Stomach smooth muscle (tissue), 2 donors: ENCODE results near the gene KIF5C.

Experiments
- H3K27ac ChIP-seq: one replicate; pipeline ENCODE4 v1.7.0; 2013; ENCODE audit warnings: mild to moderate bottlenecking, low read length, inconsistent platforms
- H3K27me3 ChIP-seq, 2 donors: one replicate each; pipeline ENCODE4 v1.7.0; 2013; ENCODE audit warnings: low read length in 2 of 2; ENCODE audit not compliant: insufficient read depth in 2 of 2, control insufficient read depth in 1 of 2
- H3K36me3 ChIP-seq, 2 donors: one replicate each; pipeline ENCODE4 v1.7.0; 2013; ENCODE audit warnings: low read length in 2 of 2; ENCODE audit not compliant: control insufficient read depth in 2 of 2, insufficient read depth in 2 of 2
- H3K4me1 ChIP-seq: one replicate; pipeline ENCODE4 v1.7.0; 2013; ENCODE audit warnings: low read length; ENCODE audit not compliant: control insufficient read depth, insufficient read depth
- H3K4me3 ChIP-seq, 2 donors: one replicate each; pipeline ENCODE4 v1.7.0; 2013; ENCODE audit warnings: low read length in 2 of 2
- H3K9ac ChIP-seq, 2 donors: one replicate each; pipeline ENCODE4 v1.7.0; 2013; ENCODE audit warnings: low read length in 2 of 2, mild to moderate bottlenecking in 1 of 2
- H3K9me3 ChIP-seq, 2 donors: one replicate each; pipeline ENCODE4 v1.7.0; 2013; ENCODE audit warnings: low read length in 2 of 2; ENCODE audit not compliant: control insufficient read depth in 2 of 2
- donor health status: healthy.
- donor health status: Pancreatic carcinoma.

KIF5C gene

DNA sequence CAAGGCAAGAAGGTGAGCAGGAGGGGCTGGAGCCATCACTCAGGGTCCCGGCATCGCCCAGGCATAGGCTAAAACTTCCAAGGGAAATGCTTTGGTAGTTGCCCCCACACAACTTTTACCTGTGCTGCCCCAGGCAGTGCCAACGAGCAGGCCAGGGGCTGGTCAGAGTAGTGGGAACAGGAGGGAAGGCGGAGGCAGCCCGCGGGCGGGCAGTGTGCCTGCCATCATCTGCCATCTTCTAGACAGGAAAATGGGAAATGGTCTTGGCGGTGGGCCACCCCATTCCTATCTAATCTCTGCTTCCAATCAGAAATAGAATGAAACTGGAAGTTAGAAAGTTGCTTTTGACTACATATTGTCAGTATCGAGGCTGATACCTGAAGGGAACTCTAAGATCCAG lies 137.5 kb downstream of the KIF5C start:
- Histone ChIP-seq H3K27me3 (peaks cover 0 to 2% of the 10 kb centered on the region in 2 donors), H3K27ac (no peak overlapping the region), H3K4me1 (peaks cover 3% of the 10 kb centered on the region), H3K4me3 (no peak overlapping the region), H3K9ac (no peak overlapping the region), H3K36me3 (no peaks in the 10 kb centered on the region), H3K9me3 (no peaks in the 10 kb centered on the region)

- Histone ChIP-seq H3K9ac (no peak overlapping the region), H3K36me3 (no peaks in the 10 kb centered on the region), H3K27me3 (peaks cover 0 to 2% of the 10 kb centered on the region in 2 donors), H3K4me3 (no peak overlapping the region), H3K9me3 (no peaks in the 10 kb centered on the region), H3K27ac (no peak overlapping the region), H3K4me1 (peaks cover 3% of the 10 kb centered on the region)
These were observed 140.5 kb downstream of the KIF5C start for GRCh38 chr2:149015501-149015900.

DNA sequence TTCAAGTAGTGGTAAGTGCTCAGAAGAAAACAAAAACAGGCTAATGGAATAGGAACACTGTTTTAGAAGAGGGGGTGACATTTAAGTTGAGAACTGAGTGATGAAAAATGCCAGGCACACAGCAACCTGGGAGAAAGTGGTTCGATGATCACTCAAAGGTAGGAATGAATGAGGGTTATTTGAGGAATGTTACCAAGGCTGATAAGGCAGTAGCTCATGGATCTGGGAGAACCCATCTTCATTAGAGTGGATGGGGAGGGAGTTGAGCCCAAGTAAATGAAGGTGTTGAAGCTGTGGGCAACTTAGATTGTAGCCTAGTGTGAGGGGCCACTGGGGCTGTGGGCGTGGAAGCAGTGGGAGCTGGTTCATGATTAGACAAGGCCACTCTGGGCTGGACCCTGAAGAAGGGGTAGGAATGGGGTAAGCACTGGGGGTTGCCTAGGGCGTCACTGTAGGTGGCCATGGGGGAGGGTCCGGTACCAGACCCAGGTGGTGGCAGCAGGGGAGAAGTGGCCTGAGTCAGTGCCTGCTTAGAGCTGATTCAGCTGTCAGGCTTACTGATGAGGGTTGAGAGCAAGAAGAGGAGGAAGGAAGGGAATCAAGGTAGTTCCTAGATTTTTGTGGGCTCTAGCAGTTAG lies 141.0 kb downstream of the KIF5C start:
- Histone ChIP-seq H3K9ac (no peak overlapping the region), H3K27me3 (peaks cover 0 to 2% of the 10 kb centered on the region in 2 donors), H3K9me3 (no peaks in the 10 kb centered on the region), H3K36me3 (no peaks in the 10 kb centered on the region), H3K4me3 (no peak overlapping the region), H3K27ac (no peak overlapping the region), H3K4me1 (peaks cover 3% of the 10 kb centered on the region)

DNA sequence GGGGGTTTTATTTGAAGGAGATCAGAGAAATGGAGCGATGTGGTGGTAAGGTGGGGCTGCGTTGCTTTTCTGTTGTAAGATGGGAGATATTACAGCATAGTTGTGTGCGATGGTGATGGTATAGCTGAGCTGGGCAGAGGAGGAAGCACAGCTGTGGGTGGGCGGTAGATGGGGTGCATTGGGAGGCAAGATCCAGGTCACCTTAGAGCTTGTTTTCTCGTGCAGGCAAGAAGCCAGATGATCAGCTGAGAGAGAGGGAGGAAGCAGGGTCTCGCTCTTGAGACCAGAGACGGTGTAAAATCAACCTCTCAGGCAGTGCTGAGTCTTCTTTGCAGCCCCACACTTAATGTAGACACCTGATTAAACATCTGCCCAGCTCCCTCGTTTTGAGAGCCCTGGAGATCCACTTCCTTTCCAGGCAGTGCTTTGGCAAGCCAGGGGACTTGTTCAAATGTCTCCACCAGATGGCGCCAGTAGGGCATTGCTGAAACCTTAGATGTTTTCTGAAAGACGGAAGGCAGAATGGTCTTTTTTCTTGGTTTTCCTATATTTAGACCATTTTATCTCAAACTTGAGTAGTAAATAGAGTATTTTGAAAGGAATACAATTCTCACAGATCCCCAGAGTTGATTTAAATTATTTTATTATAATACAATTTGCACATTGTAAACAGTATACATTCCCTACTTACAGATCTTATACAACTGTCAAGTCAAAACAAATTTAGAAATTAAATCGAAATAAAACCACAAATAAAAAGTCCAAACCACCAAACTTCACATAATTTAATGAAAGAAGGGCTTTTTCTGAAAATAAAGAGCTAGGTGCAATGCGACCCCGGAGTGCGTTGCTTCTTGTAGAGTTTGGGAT lies 142.3 kb downstream of the KIF5C start:
- no peak overlapping the region for H3K9ac ChIP-seq
- no peak overlapping the region for H3K4me3 ChIP-seq

DNA sequence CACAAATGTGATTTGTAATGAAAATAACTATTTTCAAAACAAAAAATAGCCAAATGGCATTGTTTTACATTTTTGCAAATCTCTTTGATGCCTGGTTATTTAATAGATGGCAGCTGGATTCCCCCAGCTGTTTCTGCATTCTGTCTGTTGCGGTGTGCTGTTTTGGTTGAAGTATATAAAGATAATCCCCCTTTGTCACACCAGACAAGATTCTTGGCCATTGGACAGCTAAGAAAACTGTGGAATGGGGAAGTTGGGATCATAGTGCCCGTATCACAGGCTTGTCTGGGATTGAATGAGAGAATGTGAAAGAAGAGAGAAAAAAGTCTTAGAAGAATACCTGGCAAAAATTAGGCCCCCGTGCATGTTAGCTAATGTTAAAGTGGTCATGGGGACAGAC lies 144.0 kb downstream of the KIF5C start:
- H3K9me3 ChIP-seq = no peaks in the 10 kb centered on the region
- H3K9ac ChIP-seq = no peak overlapping the region
- H3K4me3 ChIP-seq = no peak overlapping the region
- no peaks in the 10 kb centered on the region for H3K27me3 ChIP-seq
- no peaks in the 10 kb centered on the region for H3K36me3 ChIP-seq
- H3K27ac ChIP-seq = no peak overlapping the region
- peaks cover 3% of the 10 kb centered on the region for H3K4me1 ChIP-seq

More for the DNA sequence above, 142.3 kb downstream of the KIF5C start:
- Histone ChIP-seq H3K27me3 (peaks cover 0 to 2% of the 10 kb centered on the region in 2 donors), H3K4me1 (peaks cover 3% of the 10 kb centered on the region), H3K36me3 (no peaks in the 10 kb centered on the region), H3K9me3 (no peaks in the 10 kb centered on the region), H3K27ac (no peak overlapping the region)

DNA sequence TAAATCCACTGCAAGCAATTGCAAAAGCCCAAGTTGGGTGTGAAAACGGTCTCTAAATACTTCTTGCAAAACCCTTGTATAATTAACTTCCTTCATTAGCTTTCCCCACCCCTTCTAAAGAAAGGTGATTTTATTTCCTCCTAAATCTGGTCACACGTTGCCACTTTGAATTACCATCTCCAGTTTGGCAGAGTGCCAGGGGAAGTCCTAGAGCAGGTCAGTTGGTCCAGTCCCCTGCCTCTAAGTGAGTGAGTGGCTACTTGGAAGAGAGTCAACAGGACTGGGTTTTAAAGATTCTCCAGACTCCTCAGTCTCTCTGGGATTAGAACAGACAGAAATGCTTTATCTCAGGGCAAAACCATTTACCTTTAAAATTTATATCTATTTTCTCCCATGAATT lies 144.7 kb downstream of the KIF5C start:
- H3K27me3 ChIP-seq = no peaks in the 10 kb centered on the region
- no peak overlapping the region for H3K9ac ChIP-seq
- no peaks in the 10 kb centered on the region for H3K36me3 ChIP-seq
- H3K4me3 ChIP-seq = no peak overlapping the region
- no peak overlapping the region for H3K27ac ChIP-seq
- no peaks in the 10 kb centered on the region for H3K9me3 ChIP-seq
- peaks cover 3% of the 10 kb centered on the region for H3K4me1 ChIP-seq

GRCh38 chr2:149020432-149020851 lies 145.4 kb downstream of the KIF5C start:
- Histone ChIP-seq H3K9me3 (no peaks in the 10 kb centered on the region), H3K4me1 (peaks cover 3% of the 10 kb centered on the region), H3K36me3 (no peaks in the 10 kb centered on the region), H3K4me3 (no peak overlapping the region), H3K27me3 (no peaks in the 10 kb centered on the region), H3K9ac (no peak overlapping the region), H3K27ac (no peak overlapping the region)

DNA sequence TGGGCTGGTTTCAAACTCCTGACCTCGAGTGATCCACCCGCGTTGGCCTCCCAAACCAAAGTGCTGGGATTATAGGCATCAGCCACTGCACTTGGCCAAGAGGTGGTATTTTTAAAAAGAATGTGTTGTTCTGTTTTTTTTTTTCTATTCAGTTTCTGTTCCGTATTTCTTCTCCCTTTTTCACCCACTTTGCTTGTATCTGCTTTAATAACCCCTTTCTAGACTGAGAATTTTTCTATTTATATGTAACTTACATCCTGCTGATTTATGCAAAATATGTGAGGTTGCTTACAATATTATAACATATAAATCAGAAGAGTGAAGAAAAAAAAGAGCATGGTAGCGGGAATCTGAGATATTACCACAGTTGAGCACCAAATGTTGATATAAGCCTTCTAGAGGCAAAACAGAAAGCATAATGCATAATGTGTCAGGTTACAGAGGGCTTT lies 146.3 kb downstream of the KIF5C start:
- Histone ChIP-seq H3K4me3 (no peak overlapping the region), H3K27ac (no peak overlapping the region), H3K9me3 (no peaks in the 10 kb centered on the region), H3K9ac (no peak overlapping the region), H3K4me1 (peaks cover 3% of the 10 kb centered on the region), H3K36me3 (no peaks in the 10 kb centered on the region), H3K27me3 (no peaks in the 10 kb centered on the region)

DNA sequence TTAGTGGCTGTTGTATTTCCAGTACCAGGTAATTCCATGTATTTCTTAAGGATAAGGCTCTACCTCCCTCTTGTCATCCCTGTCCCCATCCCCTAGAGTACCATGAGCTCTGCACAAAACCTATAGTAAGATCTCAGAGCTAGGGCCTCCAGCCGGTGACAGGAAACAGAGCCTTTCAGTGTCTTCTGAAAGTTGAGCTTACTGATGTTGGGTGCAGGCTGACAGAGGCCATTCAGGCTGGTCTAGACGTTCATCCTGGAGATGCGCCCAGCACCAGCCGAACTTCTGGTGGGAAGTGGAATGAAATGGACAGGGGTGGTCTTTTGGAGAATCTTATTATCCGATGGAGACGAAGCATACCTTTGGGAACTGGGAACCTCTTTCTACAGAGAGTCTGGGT lies 146.7 kb downstream of the KIF5C start:
- Histone ChIP-seq H3K9ac (no peak overlapping the region), H3K4me1 (peaks cover 3% of the 10 kb centered on the region), H3K4me3 (no peak overlapping the region), H3K27ac (no peak overlapping the region), H3K36me3 (no peaks in the 10 kb centered on the region), H3K9me3 (no peaks in the 10 kb centered on the region), H3K27me3 (no peaks in the 10 kb centered on the region)

- no peak overlapping the region for H3K27ac ChIP-seq
- peaks cover 0 to 2% of the 10 kb centered on the region in 2 donors for H3K27me3 ChIP-seq
- no peaks in the 10 kb centered on the region for H3K4me1 ChIP-seq
- H3K9ac ChIP-seq = no peak overlapping the region
- no peaks in the 10 kb centered on the region for H3K9me3 ChIP-seq
- no peaks in the 10 kb centered on the region for H3K36me3 ChIP-seq
- no peak overlapping the region for H3K4me3 ChIP-seq
These were observed 148.1 kb downstream of the KIF5C start for GRCh38 chr2:149023091-149023490.
